SIG-M5 treated with dmso at 0.1 percent for 504 hours (cell line): ENCODE results near the gene PREB.

Experiments
- DNase-seq: peaks from one replicate; lab custom pipeline; 2025; ENCODE audit not compliant: unreplicated experiment; lab: John Stamatoyannopoulos, UW

The PREB gene

DNA sequence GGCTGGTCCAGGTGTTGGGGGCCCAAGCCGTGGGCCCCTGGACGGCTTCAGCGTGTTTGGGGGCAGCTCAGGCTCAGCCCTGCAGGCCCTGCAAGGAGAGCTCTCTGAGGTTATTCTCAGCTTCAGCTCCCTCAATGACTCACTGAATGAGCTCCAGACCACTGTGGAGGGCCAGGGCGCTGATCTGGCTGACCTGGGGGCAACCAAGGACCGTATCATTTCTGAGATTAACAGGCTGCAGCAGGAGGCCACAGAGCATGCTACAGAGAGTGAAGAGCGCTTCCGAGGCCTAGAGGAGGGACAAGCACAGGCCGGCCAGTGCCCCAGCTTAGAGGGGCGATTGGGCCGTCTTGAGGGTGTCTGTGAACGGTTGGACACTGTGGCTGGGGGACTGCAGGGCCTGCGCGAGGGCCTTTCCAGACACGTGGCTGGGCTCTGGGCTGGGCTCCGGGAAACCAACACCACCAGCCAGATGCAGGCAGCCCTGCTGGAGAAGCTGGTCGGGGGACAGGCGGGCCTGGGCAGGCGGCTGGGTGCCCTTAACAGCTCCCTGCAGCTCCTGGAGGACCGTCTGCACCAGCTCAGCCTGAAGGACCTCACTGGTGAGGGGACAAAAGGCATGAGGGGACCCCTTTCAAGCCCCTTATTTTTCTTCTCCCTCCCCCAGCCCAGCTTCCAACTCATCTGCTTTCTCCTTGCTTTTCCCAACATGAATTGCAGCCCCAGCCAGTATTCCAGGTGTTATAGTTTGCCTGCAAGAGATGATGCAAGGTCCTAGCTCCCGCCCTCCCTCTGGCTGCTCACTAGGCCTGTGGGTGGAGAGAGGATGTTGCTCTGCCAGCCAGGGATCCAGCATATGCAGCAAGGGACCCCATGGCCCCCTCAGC lies 50.8 kb downstream of the PREB start:
- DNase-seq, result no peak

DNA sequence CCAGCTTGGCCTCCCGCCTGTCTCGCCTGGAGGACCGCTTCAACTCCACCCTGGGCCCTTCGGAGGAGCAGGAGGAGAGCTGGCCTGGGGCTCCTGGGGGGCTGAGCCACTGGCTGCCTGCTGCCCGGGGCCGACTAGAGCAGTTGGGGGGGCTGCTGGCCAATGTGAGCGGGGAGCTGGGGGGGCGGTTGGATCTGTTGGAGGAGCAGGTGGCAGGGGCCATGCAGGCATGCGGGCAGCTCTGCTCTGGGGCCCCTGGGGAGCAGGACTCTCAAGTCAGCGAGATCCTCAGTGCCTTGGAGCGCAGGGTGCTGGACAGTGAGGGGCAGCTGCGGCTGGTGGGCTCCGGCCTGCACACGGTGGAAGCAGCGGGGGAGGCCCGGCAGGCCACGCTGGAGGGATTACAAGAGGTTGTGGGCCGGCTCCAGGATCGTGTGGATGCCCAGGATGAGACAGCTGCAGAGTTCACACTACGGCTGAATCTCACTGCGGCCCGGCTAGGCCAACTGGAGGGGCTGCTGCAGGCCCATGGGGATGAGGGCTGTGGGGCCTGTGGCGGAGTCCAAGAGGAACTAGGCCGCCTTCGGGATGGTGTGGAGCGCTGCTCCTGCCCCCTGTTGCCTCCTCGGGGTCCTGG lies 51.5 kb downstream of the PREB start:
- no peak for DNase-seq

DNA sequence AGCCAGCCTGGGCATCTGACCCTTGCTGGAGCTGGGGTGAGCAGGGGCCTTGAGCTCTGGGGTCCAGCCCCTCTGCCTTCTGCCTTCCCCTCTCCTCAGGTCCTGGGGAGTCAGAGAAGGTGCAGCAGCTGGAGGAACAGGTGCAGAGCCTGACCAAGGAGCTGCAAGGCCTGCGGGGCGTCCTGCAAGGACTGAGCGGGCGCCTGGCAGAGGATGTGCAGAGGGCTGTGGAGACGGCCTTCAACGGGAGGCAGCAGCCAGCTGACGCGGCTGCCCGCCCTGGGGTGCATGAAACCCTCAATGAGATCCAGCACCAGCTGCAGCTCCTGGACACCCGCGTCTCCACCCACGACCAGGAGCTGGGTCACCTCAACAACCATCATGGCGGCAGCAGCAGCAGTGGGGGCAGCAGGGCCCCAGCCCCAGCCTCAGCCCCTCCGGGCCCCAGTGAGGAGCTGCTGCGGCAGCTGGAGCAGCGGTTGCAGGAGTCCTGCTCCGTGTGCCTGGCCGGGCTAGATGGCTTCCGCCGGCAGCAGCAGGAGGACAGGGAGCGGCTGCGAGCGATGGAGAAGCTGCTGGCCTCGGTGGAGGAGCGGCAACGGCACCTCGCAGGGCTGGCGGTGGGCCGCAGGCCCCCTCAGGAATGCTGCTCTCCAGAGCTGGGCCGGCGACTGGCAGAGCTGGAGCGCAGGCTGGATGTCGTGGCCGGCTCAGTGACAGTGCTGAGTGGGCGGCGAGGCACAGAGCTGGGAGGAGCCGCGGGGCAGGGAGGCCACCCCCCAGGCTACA lies 52.3 kb downstream of the PREB start:
- DNase-seq, result no peak
